Uterus (tissue), 4 donors: ENCODE data around the gene FMNL2. TPM values are rescaled to one million over a fixed set of nuclear protein-coding genes. Genes with fewer than 3 reads are reported as not detected.

ENCODE experiments used
- DNase-seq, 2 donors: peaks; one replicate each; pipeline ENCODE4 v3.0.0-alpha.2; 2019 to 2020
- H3K27ac ChIP-seq, 2 donors: fragments of 200-600 bp; sonication (generic); 1 replicate in 1 of 2; 2 replicates in 1 of 2; pipeline ENCODE4 v1.5.1; 2016 to 2018
- H3K27me3 ChIP-seq, 2 donors: fragments of 200-600 bp; sonication (generic); one replicate each; pipeline ENCODE4 v1.5.1; 2018 to 2019; ENCODE audit warnings: control low read depth in 1 of 2
- H3K36me3 ChIP-seq, 2 donors: fragments of 200-600 bp; sonication (generic); one replicate each; pipeline ENCODE4 v1.5.1; 2019; ENCODE audit warnings: control low read depth in 1 of 2
- H3K4me1 ChIP-seq, 2 donors: fragments of 200-600 bp; sonication (generic); one replicate each; pipeline ENCODE4 v1.5.1; 2018 to 2019; ENCODE audit warnings: control low read depth in 1 of 2
- H3K4me3 ChIP-seq, 2 donors: fragments of 200-600 bp; sonication (generic); 1 replicate in 1 of 2; 2 replicates in 1 of 2; pipeline ENCODE4 v1.5.1; 2018 to 2019; ENCODE audit warnings: mild to moderate bottlenecking in 1 of 2
- H3K9me3 ChIP-seq, 2 donors: fragments of 200-600 bp; sonication (generic); one replicate each; pipeline ENCODE4 v1.5.1; 2019; ENCODE audit warnings: control low read depth in 1 of 2
- POLR2A ChIP-seq, 2 donors: fragments of 450-650 bp; IDR thresholded peaks; one replicate each; pipeline ENCODE4 v1.6.1; 2016; ENCODE audit warnings: antibody characterized with exemption in 2 of 2, mild to moderate bottlenecking in 1 of 2, moderate library complexity in 1 of 2
- intact Hi-C: fragments of 100-400 bp; cut with DNase I; formaldehyde crosslinking; loops from one replicate; pipeline ENCODE4 v1.15.1; 2023; ENCODE audit warnings: low total_unique reads
- total RNA-seq, 4 donors: library from RNA; depleted of rRNA in 3 of 4; stranded (reverse); fragments of >200 nt in 3 of 4; gene quantifications; one replicate each; pipeline versions ENCODE4 v1.1.0 to v1.2.4, GENCODE V29; 2014 to 2023
- TF ChIP-seq, protein P1 (sequence below), 4 experiments: fragments of 200-600 bp in 2 of 4; fragments of 450-650 bp in 2 of 4; sonication (generic) in 2 of 4; IDR thresholded peaks; one replicate each; pipeline ENCODE4 v1.5.1; 2016 to 2019; ENCODE audit warnings: antibody characterized with exemption in 4 of 4, mild to moderate bottlenecking in 2 of 4, moderate library complexity in 1 of 4
- donor health status: DM: yes; HTN: yes; CAD: no.

The FMNL2 gene
- total RNA-seq, 4 donors from 2014 or later: 10.0 to 66.9 (median 33.4) TPM

DNA sequence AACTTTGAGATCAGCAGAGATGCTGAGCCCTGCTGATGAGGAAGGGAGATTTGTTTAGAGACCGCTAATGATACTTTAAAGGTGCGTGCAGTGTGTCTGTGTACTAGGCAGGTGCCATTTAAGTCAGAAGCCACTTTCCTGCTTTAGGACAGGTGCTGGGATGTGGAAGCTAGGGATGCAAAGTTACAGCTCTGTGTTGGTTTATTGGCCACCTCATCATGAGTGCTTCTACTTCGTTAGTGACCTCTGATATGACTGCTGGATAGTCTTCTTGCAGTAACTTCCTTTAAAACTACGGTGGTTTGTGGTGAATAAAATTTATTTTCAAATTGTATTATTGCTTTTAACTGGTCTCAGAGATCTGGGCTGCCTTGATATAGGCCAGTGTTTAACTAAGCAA lies 44.1 kb downstream of the FMNL2 start:
- DNase-seq: no peak
- H3K36me3 ChIP-seq: no peaks in the 10 kb centered on the region
- intact Hi-C loops: no loop called here
- no peaks in the 10 kb centered on the region for H3K27me3 ChIP-seq
- no peak for TF ChIP-seq POLR2A (IDR thresholded peaks at IDR 0.05)
- TF ChIP-seq, protein P1, sequence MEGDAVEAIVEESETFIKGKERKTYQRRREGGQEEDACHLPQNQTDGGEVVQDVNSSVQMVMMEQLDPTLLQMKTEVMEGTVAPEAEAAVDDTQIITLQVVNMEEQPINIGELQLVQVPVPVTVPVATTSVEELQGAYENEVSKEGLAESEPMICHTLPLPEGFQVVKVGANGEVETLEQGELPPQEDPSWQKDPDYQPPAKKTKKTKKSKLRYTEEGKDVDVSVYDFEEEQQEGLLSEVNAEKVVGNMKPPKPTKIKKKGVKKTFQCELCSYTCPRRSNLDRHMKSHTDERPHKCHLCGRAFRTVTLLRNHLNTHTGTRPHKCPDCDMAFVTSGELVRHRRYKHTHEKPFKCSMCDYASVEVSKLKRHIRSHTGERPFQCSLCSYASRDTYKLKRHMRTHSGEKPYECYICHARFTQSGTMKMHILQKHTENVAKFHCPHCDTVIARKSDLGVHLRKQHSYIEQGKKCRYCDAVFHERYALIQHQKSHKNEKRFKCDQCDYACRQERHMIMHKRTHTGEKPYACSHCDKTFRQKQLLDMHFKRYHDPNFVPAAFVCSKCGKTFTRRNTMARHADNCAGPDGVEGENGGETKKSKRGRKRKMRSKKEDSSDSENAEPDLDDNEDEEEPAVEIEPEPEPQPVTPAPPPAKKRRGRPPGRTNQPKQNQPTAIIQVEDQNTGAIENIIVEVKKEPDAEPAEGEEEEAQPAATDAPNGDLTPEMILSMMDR (IDR thresholded peaks at IDR 0.05): no peak
- no peak overlapping the region for H3K4me3 ChIP-seq
- no peaks in the 10 kb centered on the region for H3K9me3 ChIP-seq
- H3K27ac ChIP-seq: no peak overlapping the region
- peaks cover 0 to 4% of the 10 kb centered on the region in 2 donors for H3K4me1 ChIP-seq

- no peak for TF ChIP-seq POLR2A (IDR thresholded peaks at IDR 0.05)
- Histone ChIP-seq H3K27ac (no peak overlapping the region), H3K9me3 (no peaks in the 10 kb centered on the region), H3K27me3 (no peaks in the 10 kb centered on the region), H3K36me3 (no peaks in the 10 kb centered on the region), H3K4me3 (no peak overlapping the region), H3K4me1 (peaks cover 0 to 4% of the 10 kb centered on the region in 2 donors)
- DNase-seq: no peak
- intact Hi-C loops: no loop called here
These were observed 45.5 kb downstream of the FMNL2 start for GRCh38 chr2:152380261-152381055.

DNA sequence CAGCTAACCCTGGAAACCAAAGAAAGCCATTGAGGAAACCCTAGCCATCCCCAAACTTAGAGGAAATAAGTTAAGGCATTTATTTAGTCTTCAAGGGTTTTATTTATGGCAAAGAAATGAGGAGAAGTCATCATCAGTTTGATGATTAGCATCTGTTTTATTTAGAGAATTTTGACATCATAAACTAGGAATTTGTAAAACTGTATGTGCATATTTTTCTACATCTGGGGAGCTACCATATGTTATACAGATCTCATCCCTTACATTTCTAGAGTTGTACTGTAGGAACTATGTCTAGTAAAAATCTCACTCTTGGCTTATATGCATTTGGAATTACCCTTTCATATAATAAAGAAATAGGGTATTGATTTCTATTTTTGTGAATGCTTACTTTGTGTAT lies 48.7 kb downstream of the FMNL2 start:
- H3K9me3 ChIP-seq: no peaks in the 10 kb centered on the region
- H3K27me3 ChIP-seq: no peaks in the 10 kb centered on the region
- no peaks in the 10 kb centered on the region for H3K36me3 ChIP-seq
- DNase-seq: no peak
- TF ChIP-seq, protein P1 (IDR thresholded peaks at IDR 0.05): no peak
- TF ChIP-seq POLR2A (IDR thresholded peaks at IDR 0.05): no peak
- H3K4me3 ChIP-seq: no peak overlapping the region
- no peak overlapping the region for H3K27ac ChIP-seq
- intact Hi-C loops: no loop called here
- H3K4me1 ChIP-seq: peaks cover 0 to 4% of the 10 kb centered on the region in 2 donors

GRCh38 chr2:152384992-152385391 lies 50.0 kb downstream of the FMNL2 start:
- H3K9me3 ChIP-seq: no peaks in the 10 kb centered on the region
- no peak for DNase-seq
- H3K27me3 ChIP-seq: no peaks in the 10 kb centered on the region
- intact Hi-C loops: no loop called here
- H3K27ac ChIP-seq: no peak overlapping the region
- no peaks in the 10 kb centered on the region for H3K36me3 ChIP-seq
- TF ChIP-seq, protein P1 (IDR thresholded peaks at IDR 0.05): no peak
- no peak for TF ChIP-seq POLR2A (IDR thresholded peaks at IDR 0.05)
- peaks cover 0 to under 1% of the 10 kb centered on the region in 2 donors for H3K4me1 ChIP-seq
- no peak overlapping the region for H3K4me3 ChIP-seq

DNA sequence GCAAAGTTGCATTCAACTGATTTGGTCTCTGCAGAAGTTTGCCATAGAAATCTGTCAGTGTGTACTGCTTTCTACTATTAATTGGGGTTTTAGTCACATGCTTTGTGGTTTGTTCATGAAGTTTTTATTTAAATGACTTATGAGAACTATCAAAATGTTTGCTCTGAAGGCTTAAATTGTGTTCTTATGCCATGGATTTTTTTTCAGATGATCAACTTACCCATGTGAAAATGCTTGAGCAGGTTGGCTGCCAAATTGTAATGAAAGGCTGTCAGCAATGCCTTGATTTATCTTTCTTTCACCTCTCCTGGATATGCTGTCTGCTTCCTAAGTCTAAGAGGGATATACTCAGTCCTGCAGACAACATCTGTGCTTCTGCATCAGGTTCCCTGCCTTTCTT lies 50.7 kb downstream of the FMNL2 start:
- no peak for TF ChIP-seq POLR2A (IDR thresholded peaks at IDR 0.05)
- TF ChIP-seq, protein P1 (IDR thresholded peaks at IDR 0.05): no peak
- Histone ChIP-seq H3K4me1 (no peaks in the 10 kb centered on the region), H3K36me3 (no peaks in the 10 kb centered on the region), H3K27ac (no peak overlapping the region), H3K4me3 (no peak overlapping the region), H3K27me3 (no peaks in the 10 kb centered on the region), H3K9me3 (no peaks in the 10 kb centered on the region)
- intact Hi-C loops: no loop called here
- no peak for DNase-seq
